Measurements from ENCODE around the gene SMTN. TPM values are rescaled to one million over a fixed set of nuclear protein-coding genes. Genes with fewer than 3 reads are reported as not detected.

SMTN gene
- total and polyA plus RNA-seq, 9 of the 15 experiments (the other 6 are each of a cell fraction or from before 2014, with no cell fraction given): 2.5 to 41.1 (median 16.1) TPM

DNA sequence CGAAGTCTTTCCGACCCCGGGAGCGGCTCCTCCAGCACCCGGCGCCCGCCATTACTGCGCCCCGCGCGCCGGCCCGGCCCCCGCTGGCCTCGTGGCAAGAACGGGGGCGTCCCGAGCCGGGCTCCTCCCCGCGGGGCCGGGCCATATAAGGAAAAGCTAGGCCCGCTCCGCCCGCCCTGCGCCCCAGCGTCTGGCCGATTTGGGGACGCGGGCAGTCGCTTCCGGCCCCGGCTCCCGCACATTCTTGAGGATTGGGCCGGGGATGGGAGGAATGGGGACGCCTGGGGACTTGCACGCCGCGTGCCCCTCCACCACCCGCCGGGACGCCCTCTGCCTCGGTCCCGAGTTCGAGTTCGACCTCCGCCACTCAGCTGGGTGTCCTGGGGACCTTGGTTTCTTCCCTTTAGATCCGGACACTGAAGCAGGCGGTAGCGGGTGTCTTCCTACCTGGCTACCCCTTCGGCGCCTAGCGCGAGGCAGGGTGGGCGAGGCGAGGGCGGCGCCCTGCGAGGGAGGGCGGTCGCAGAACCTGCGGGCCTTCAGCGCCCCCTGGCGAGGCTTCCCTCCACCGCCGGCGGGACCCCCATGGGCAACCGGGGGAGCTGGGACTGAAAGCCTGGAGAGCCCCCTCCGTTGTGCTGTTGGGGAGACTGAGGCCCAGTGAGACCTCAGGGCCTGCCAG is 3.8 kb downstream of the SMTN start (continued):
- TF ChIP-seq FOXK1 (CRISPR knock-in tag; IDR thresholded peaks at IDR 0.05; ENCODE audit: borderline replicate concordance) (no peak), ARID1B (IDR thresholded peaks at IDR 0.05) (0 out of 2 replicates have a peak, but pooled peaks have one; percentile 24), BCL6 (CRISPR knock-in tag; IDR thresholded peaks at IDR 0.05) (no peak), TAF1 (IDR thresholded peaks at IDR 0.05; ENCODE audit: control insufficient read depth, extremely low read depth, insufficient read depth, low read length, severe bottlenecking) (peak; percentile 76), ZNF444 (CRISPR knock-in tag; IDR thresholded peaks at IDR 0.05) (no peak), CREB3L1 (IDR thresholded peaks at IDR 0.05; ENCODE audit: borderline replicate concordance, low read depth) (peak; percentile 88), ZNF79 (CRISPR knock-in tag; IDR thresholded peaks at IDR 0.05; ENCODE audit: low read depth) (no peak), ZNF24 (IDR thresholded peaks at IDR 0.05) (no peak), POU5F1 (IDR thresholded peaks at IDR 0.05; ENCODE audit: borderline replicate concordance, low read depth, low read length, partially characterized antibody) (no peak), NFE2 (IDR thresholded peaks at IDR 0.05; ENCODE audit: low read depth) (no peak), HEY1 (CRISPR knock-in tag; IDR thresholded peaks at IDR 0.05; ENCODE audit: borderline replicate concordance) (no peak), NR2F6 (CRISPR knock-in tag; IDR thresholded peaks at IDR 0.05) (no peak), ZNF644 (tag; IDR thresholded peaks at IDR 0.05; ENCODE audit: low read depth) (no peak), RB1 (IDR thresholded peaks at IDR 0.05; ENCODE audit: low read depth) (peak; percentile 34; the same call in 1 of the 2 replicates)
- TF ChIP-seq, protein P1, sequence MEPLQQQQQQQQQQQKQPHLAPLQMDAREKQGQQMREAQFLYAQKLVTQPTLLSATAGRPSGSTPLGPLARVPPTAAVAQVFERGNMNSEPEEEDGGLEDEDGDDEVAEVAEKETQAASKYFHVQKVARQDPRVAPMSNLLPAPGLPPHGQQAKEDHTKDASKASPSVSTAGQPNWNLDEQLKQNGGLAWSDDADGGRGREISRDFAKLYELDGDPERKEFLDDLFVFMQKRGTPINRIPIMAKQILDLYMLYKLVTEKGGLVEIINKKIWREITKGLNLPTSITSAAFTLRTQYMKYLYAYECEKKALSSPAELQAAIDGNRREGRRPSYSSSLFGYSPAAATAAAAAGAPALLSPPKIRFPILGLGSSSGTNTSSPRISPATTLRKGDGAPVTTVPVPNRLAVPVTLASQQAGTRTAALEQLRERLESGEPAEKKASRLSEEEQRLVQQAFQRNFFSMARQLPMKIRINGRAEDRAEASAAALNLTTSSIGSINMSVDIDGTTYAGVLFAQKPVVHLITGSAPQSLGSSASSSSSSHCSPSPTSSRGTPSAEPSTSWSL (CRISPR knock-in tag; IDR thresholded peaks at IDR 0.05; ENCODE audit: borderline replicate concordance): no peak
- TF ChIP-seq, protein P2, sequence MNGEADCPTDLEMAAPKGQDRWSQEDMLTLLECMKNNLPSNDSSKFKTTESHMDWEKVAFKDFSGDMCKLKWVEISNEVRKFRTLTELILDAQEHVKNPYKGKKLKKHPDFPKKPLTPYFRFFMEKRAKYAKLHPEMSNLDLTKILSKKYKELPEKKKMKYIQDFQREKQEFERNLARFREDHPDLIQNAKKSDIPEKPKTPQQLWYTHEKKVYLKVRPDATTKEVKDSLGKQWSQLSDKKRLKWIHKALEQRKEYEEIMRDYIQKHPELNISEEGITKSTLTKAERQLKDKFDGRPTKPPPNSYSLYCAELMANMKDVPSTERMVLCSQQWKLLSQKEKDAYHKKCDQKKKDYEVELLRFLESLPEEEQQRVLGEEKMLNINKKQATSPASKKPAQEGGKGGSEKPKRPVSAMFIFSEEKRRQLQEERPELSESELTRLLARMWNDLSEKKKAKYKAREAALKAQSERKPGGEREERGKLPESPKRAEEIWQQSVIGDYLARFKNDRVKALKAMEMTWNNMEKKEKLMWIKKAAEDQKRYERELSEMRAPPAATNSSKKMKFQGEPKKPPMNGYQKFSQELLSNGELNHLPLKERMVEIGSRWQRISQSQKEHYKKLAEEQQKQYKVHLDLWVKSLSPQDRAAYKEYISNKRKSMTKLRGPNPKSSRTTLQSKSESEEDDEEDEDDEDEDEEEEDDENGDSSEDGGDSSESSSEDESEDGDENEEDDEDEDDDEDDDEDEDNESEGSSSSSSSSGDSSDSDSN (IDR thresholded peaks at IDR 0.05; ENCODE audit: borderline replicate concordance in 1 of 2, low read depth in 2 of 2, low read length in 2 of 2): no peak
- TF ChIP-seq, protein P3, sequence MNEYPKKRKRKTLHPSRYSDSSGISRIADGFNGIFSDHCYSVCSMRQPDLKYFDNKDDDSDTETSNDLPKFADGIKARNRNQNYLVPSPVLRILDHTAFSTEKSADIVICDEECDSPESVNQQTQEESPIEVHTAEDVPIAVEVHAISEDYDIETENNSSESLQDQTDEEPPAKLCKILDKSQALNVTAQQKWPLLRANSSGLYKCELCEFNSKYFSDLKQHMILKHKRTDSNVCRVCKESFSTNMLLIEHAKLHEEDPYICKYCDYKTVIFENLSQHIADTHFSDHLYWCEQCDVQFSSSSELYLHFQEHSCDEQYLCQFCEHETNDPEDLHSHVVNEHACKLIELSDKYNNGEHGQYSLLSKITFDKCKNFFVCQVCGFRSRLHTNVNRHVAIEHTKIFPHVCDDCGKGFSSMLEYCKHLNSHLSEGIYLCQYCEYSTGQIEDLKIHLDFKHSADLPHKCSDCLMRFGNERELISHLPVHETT (CRISPR knock-in tag; conservative IDR thresholded peaks at IDR 0.05 in 1 of 2, IDR thresholded peaks at IDR 0.05 in 1 of 2): no peak

Data from K562 (cell line).